Ovary (tissue), 3 donors: Measurements from ENCODE around the gene CDK8.
"Not testable (repeated sequence)": the region's sequence is repeated elsewhere in the genome, so short reads cannot be mapped to it uniquely, and the experiment has no call there.

Source experiments
- EP300 ChIP-seq: sonication (generic); formaldehyde crosslinking; IDR thresholded peaks from one replicate; pipeline ENCODE4 v1.6.1; 2017; ENCODE audit warnings: antibody characterized with exemption
- TF ChIP-seq, protein P1 (sequence below), 3 donors: fragments of 450-650 bp in 2 of 3; fragments of 200-600 bp in 1 of 3; IDR thresholded peaks; one replicate each; pipeline versions ENCODE4 v1.5.1 to v1.8.0; 2016 to 2022; ENCODE audit warnings: antibody characterized with exemption in 3 of 3, mild to moderate bottlenecking in 1 of 3
- donor health status: DM: no; HTN: no; CAD: no.

DNA sequence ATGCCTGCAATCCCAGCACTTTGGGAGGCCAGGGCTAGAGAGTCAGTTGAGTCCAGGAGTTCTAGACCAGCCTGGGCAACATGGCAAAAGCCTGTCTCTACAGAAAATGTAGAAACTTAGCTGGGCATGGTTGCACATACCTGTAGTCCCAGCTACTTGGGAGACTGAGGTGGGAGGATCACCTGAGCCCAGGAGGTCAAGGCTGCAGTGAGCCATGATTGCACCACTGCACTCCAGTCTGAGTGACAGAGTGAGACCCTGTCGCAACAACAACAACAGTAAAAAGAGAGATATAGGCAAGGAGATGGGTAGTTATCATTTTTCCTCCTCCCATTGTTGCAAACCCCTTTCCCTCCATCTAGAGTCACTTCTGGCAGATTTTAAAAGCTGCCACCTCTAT, 62.2 kb downstream of the CDK8 start:
- TF ChIP-seq, protein P1, sequence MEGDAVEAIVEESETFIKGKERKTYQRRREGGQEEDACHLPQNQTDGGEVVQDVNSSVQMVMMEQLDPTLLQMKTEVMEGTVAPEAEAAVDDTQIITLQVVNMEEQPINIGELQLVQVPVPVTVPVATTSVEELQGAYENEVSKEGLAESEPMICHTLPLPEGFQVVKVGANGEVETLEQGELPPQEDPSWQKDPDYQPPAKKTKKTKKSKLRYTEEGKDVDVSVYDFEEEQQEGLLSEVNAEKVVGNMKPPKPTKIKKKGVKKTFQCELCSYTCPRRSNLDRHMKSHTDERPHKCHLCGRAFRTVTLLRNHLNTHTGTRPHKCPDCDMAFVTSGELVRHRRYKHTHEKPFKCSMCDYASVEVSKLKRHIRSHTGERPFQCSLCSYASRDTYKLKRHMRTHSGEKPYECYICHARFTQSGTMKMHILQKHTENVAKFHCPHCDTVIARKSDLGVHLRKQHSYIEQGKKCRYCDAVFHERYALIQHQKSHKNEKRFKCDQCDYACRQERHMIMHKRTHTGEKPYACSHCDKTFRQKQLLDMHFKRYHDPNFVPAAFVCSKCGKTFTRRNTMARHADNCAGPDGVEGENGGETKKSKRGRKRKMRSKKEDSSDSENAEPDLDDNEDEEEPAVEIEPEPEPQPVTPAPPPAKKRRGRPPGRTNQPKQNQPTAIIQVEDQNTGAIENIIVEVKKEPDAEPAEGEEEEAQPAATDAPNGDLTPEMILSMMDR (IDR thresholded peaks at IDR 0.05), result not testable (repeated sequence)
- TF ChIP-seq EP300, result not testable (repeated sequence)
